ENCODE data around the gene TAAR9.

DNA sequence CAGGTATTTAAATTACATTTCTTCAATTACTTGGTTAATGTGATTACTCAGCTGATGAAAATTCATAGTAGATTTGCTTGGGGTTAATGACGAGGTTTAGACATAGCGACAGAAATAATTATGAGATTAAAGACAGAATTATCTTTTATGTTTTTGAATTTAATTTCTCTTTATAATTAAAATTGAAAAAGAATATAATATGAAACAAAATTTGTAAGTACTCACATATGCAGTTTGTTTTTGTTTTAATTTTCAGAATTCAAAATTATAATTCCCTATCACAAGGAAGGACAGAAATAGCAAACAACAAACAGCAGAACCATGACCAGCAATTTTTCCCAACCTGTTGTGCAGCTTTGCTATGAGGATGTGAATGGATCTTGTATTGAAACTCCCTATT is 14.3 kb downstream of the TAAR9 start, which contains the start of gene TAAR8:
- TF ChIP-seq EZH2 (IDR thresholded peaks at IDR 0.05) = no peak
- TF ChIP-seq, protein P1, sequence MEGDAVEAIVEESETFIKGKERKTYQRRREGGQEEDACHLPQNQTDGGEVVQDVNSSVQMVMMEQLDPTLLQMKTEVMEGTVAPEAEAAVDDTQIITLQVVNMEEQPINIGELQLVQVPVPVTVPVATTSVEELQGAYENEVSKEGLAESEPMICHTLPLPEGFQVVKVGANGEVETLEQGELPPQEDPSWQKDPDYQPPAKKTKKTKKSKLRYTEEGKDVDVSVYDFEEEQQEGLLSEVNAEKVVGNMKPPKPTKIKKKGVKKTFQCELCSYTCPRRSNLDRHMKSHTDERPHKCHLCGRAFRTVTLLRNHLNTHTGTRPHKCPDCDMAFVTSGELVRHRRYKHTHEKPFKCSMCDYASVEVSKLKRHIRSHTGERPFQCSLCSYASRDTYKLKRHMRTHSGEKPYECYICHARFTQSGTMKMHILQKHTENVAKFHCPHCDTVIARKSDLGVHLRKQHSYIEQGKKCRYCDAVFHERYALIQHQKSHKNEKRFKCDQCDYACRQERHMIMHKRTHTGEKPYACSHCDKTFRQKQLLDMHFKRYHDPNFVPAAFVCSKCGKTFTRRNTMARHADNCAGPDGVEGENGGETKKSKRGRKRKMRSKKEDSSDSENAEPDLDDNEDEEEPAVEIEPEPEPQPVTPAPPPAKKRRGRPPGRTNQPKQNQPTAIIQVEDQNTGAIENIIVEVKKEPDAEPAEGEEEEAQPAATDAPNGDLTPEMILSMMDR (IDR thresholded peaks at IDR 0.05) = no peak
- no peak for TF ChIP-seq EZH2phosphoT487 (IDR thresholded peaks at IDR 0.05)

Measured in neural progenitor cell (in vitro differentiated cells).